Spinal cord (tissue), 10 donors: ENCODE results near the gene SH3BGRL3. TPM values are rescaled to one million over a fixed set of nuclear protein-coding genes. Genes with fewer than 3 reads are reported as not detected.
"Not testable (repeated sequence)": the region's sequence is repeated elsewhere in the genome, so short reads cannot be mapped to it uniquely, and the experiment has no call there.

Experiments
- DNase-seq, 6 donors: peaks; one replicate each; pipeline versions ENCODE4 v3.0.0 to v3.0.0-alpha.2; 2013 to 2015; ENCODE audit warnings: low spot score in 6 of 6, low read depth in 4 of 6
- H3K27ac ChIP-seq: one replicate; pipeline ENCODE4 v1.5.1; 2013; ENCODE audit warnings: low read depth, low read length, control low read depth
- H3K27me3 ChIP-seq: one replicate; pipeline ENCODE4 v1.6.1; 2013; ENCODE audit warnings: low read length; ENCODE audit not compliant: control insufficient read depth, insufficient read depth
- H3K36me3 ChIP-seq: one replicate; pipeline ENCODE4 v1.6.1; 2013; ENCODE audit warnings: low read length; ENCODE audit not compliant: control insufficient read depth, insufficient read depth
- H3K4me1 ChIP-seq: one replicate; pipeline ENCODE4 v1.6.1; 2013; ENCODE audit warnings: low read length; ENCODE audit not compliant: control insufficient read depth, insufficient read depth
- H3K4me3 ChIP-seq: one replicate; pipeline ENCODE4 v1.5.1; 2013; ENCODE audit warnings: low read depth, low read length, control low read depth
- H3K9me3 ChIP-seq: one replicate; pipeline ENCODE4 v1.6.1; 2013; ENCODE audit warnings: low read length; ENCODE audit not compliant: control insufficient read depth, insufficient read depth
- WGBS: methylation state at CpG from one replicate; pipeline ENCODE4 v1.1.5; 2013; ENCODE audit warnings: missing lambda C conversion rate; ENCODE audit not compliant: insufficient coverage; 5-methylcytosine and 5-hydroxymethylcytosine counted together
- long read RNA-seq, 4 donors: transcript quantifications; one replicate each; lab custom pipeline, GENCODE V29; 2026
- polyA plus RNA-seq, 2 donors: library from polyadenylated mRNA; unstranded; fragments of 120-200 nt; gene quantifications; one replicate each; pipeline ENCODE4 v1.2.1, GENCODE V29; 2013; ENCODE audit not compliant: insufficient read length in 2 of 2
- total RNA-seq, 2 donors: library from RNA; depleted of rRNA in 1 of 2; stranded (reverse); fragments of 120-200 nt in 1 of 2; fragments of >200 nt in 1 of 2; gene quantifications; one replicate each; pipeline versions ENCODE4 v1.2.3 to v1.2.4, GENCODE V29; 2013 to 2014
- donor health status: healthy.

SH3BGRL3 gene
- total RNA-seq = 10 to 100 TPM; 12.4 to 44.7 TPM
- polyA plus RNA-seq = 100 to 1,000 TPM; 226 to 228 TPM
- long read RNA-seq, donor 1, transcript SH3BGRL3-201 (3 exons, 1,661 nt) = major isoform, 195 of 230 reads
- long read RNA-seq, donor 1, transcript SH3BGRL3-202 (2 exons, 768 nt) = minor isoform, 5 of 230 reads
- long read RNA-seq, donor 1, partial matches to known transcripts = 30 of 230 reads
- long read RNA-seq, donor 1, other reads (novel, unspliced or antisense) = 0 of 230 reads
- long read RNA-seq, donor 2, transcript SH3BGRL3-202 (2 exons, 768 nt) = minor isoform, 6 of 121 reads
- long read RNA-seq, donor 2, transcript SH3BGRL3-201 (3 exons, 1,661 nt) = major isoform, 106 of 121 reads
- long read RNA-seq, donor 2, partial matches to known transcripts = 9 of 121 reads
- long read RNA-seq, donor 2, other reads (novel, unspliced or antisense) = 0 of 121 reads
- long read RNA-seq, donor 3, transcript SH3BGRL3-201 (3 exons, 1,661 nt) = major isoform, 104 of 119 reads
- long read RNA-seq, donor 3, partial matches to known transcripts = 11 of 119 reads
- long read RNA-seq, donor 3, other reads (novel, unspliced or antisense) = 0 of 119 reads
- long read RNA-seq, donor 4, transcript SH3BGRL3-201 (3 exons, 1,661 nt) = major isoform, 92 of 104 reads
- long read RNA-seq, donor 4, partial matches to known transcripts = 9 of 104 reads
- long read RNA-seq, donor 4, other reads (novel, unspliced or antisense) = 0 of 104 reads

- Histone ChIP-seq H3K36me3 (peaks cover 62% of the 10 kb centered on the region), H3K9me3 (no peaks in the 10 kb centered on the region), H3K4me3 (peak within 1 kb of the TSS; percentile 73), H3K27ac (peak within 1 kb of the TSS; percentile 94), H3K4me1 (peaks cover 57% of the 10 kb centered on the region), H3K27me3 (no peaks in the 10 kb centered on the region)
- DNase-seq = peak; percentile 53 to 94 (median 71)
- WGBS = under 1% methylated on average over 63 of the region's 66 CpGs
Observed at GRCh38 chr1:26279456-26280332, at the start of gene SH3BGRL3. TSS of gene SH3BGRL3 (plus strand) at chr1:26280086. CDS start at chr1:26280156, 70 bp downstream.

- not testable (repeated sequence) for H3K27ac ChIP-seq, DNase-seq, H3K4me3 ChIP-seq, H3K36me3 ChIP-seq, H3K27me3 ChIP-seq, H3K9me3 ChIP-seq
- H3K4me1 ChIP-seq = peaks cover 14% of the 10 kb centered on the region
- WGBS = 80% methylated on average over 1 of the region's 2 CpGs
Observed at GRCh38 chr1:26230682-26231081, 49.2 kb upstream of the SH3BGRL3 start.

GRCh38 chr1:26233903-26234643 is 45.8 kb upstream of the SH3BGRL3 start, which contains the start of gene CEP85:
TSS of gene CEP85 (plus strand) at chr1:26234200. CDS start at chr1:26239784, 5,584 bp downstream.
- peak; percentile 92 to 99 (median 94) for DNase-seq
- no peaks in the 10 kb centered on the region for H3K36me3 ChIP-seq
- H3K9me3 ChIP-seq = no peaks in the 10 kb centered on the region
- peak within 1 kb of the TSS; percentile 97 for H3K27ac ChIP-seq
- H3K4me1 ChIP-seq = peaks cover 11% of the 10 kb centered on the region
- H3K4me3 ChIP-seq = peak within 1 kb of the TSS; percentile 89
- no peaks in the 10 kb centered on the region for H3K27me3 ChIP-seq
- 0% methylated on average over 73 of the region's 73 CpGs for WGBS

- Histone ChIP-seq H3K27me3 (no peaks in the 10 kb centered on the region), H3K4me3 (peak overlapping the region; percentile 89), H3K36me3 (no peaks in the 10 kb centered on the region), H3K27ac (peak overlapping the region; percentile 97), H3K9me3 (no peaks in the 10 kb centered on the region), H3K4me1 (peaks cover 11% of the 10 kb centered on the region)
- peak in 2 of 6 donors; percentile 18 to 30 for DNase-seq
- 0% methylated on average over 21 of the region's 30 CpGs for WGBS
Observed at GRCh38 chr1:26234644-26235370, 45.1 kb upstream of the SH3BGRL3 start.

DNA sequence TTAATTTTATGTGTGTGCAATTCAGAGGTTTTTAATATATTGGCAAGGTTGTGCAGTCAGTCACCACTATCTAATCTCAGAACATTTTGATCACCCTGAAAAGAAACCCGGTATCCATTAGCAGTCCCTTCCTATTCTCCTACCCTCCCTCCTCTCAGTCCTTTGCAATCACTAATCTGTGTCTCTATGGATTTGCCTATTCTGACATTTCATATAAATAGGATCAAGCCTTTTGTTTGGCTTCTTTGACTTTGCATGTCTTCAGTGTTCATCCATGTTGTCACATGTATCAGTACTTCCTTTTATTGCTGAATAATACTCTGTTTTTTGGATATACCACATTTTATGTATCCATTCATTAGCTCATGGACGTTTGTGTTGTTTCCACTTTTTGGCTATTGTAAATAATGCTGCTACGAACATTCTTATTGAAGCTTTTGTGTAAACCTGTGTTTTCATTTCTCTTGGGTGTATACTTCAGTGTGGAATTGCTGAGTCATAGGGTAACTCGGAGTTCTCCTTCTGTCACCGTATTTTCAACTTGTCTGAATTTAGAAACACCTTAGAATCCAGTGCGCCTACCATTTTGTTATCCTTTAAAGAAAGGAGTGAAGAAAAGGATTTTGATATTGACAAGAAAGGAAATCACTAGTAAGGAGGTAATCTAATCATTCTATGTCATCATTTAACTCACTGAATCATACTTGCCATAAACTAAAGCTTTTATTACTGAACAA is 42.5 kb upstream of the SH3BGRL3 start:
- H3K36me3 ChIP-seq = no peaks in the 10 kb centered on the region
- peaks cover 11% of the 10 kb centered on the region for H3K4me1 ChIP-seq
- no peak overlapping the region for H3K27ac ChIP-seq
- H3K27me3 ChIP-seq = no peaks in the 10 kb centered on the region
- no peak for DNase-seq
- no peaks in the 10 kb centered on the region for H3K9me3 ChIP-seq
- no peak overlapping the region for H3K4me3 ChIP-seq
- WGBS = 100% methylated on average over 1 of the region's 6 CpGs

DNA sequence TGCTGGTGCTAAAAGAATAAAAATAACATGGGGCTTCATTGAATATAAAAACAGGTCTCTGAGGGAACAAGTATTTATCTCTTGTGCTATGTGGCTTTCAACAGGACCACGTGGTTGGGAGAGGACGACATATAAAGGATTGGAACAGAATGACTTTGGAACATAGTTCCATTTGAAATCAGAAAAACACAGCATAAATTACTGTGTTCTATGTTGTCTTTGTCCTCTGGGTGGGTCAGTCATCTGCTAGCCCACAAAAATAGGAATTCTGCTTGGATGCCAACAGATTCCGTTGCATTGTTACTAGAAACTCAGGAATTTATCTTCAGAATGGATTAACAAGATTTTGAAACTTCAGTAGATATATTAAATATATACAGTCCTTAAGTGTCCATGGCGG is 40.0 kb upstream of the SH3BGRL3 start:
- Histone ChIP-seq H3K27me3 (no peaks in the 10 kb centered on the region), H3K27ac (no peak overlapping the region), H3K4me3 (no peak overlapping the region), H3K36me3 (peaks cover 9% of the 10 kb centered on the region), H3K4me1 (peaks cover 5% of the 10 kb centered on the region), H3K9me3 (no peaks in the 10 kb centered on the region)
- DNase-seq = no peak
- WGBS = 40% methylated on average over 1 of the region's 4 CpGs

- Histone ChIP-seq H3K4me1 (no peaks in the 10 kb centered on the region), H3K27ac (no peak overlapping the region), H3K9me3 (no peaks in the 10 kb centered on the region), H3K27me3 (no peaks in the 10 kb centered on the region), H3K36me3 (peaks cover 27% of the 10 kb centered on the region), H3K4me3 (no peak overlapping the region)
- WGBS = 94% methylated on average over 3 of the region's 7 CpGs
- no peak for DNase-seq
Observed at GRCh38 chr1:26252718-26253117, 27.2 kb upstream of the SH3BGRL3 start.

DNA sequence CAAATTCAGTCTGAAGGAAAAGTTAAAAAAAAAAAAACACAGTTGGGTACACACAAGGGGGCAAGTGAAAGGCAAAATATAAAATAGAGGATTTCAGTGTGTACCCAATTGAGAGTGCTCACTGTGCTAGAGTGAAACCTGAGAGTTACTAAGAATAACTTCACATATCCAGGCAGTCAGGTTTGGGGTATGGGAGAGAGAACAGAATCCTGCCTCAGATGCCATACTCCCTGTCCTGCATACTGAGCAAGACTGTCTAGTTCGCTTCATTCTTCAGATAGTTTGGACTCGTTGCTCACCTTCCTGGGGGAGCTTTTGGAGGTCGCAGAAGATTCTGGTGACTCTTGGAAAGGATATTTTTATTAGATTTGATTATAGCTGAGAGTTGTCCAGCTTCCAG is 25.5 kb upstream of the SH3BGRL3 start:
- WGBS = 80% methylated on average over 1 of the region's 3 CpGs
- no peak overlapping the region for H3K27ac ChIP-seq

More for the DNA sequence above, 25.5 kb upstream of the SH3BGRL3 start:
- Histone ChIP-seq H3K27me3 (no peaks in the 10 kb centered on the region), H3K36me3 (peaks cover 39% of the 10 kb centered on the region), H3K9me3 (no peaks in the 10 kb centered on the region), H3K4me3 (no peak overlapping the region), H3K4me1 (no peaks in the 10 kb centered on the region)
- DNase-seq = no peak
